NCI-H2107 (cell line): ENCODE measurements around the gene ECSIT.
A peak's percentile ranks its signal among the peaks of the same experiment; 100 is the strongest.
"Not testable (repeated sequence)": the region's sequence is repeated elsewhere in the genome, so short reads cannot be mapped to it uniquely, and the experiment has no call there.

Experiments
- DNase-seq: peaks from one replicate; lab custom pipeline; 2025; lab: John Stamatoyannopoulos, UW

The ECSIT gene, protein sequence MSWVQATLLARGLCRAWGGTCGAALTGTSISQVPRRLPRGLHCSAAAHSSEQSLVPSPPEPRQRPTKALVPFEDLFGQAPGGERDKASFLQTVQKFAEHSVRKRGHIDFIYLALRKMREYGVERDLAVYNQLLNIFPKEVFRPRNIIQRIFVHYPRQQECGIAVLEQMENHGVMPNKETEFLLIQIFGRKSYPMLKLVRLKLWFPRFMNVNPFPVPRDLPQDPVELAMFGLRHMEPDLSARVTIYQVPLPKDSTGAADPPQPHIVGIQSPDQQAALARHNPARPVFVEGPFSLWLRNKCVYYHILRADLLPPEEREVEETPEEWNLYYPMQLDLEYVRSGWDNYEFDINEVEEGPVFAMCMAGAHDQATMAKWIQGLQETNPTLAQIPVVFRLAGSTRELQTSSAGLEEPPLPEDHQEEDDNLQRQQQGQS

DNA sequence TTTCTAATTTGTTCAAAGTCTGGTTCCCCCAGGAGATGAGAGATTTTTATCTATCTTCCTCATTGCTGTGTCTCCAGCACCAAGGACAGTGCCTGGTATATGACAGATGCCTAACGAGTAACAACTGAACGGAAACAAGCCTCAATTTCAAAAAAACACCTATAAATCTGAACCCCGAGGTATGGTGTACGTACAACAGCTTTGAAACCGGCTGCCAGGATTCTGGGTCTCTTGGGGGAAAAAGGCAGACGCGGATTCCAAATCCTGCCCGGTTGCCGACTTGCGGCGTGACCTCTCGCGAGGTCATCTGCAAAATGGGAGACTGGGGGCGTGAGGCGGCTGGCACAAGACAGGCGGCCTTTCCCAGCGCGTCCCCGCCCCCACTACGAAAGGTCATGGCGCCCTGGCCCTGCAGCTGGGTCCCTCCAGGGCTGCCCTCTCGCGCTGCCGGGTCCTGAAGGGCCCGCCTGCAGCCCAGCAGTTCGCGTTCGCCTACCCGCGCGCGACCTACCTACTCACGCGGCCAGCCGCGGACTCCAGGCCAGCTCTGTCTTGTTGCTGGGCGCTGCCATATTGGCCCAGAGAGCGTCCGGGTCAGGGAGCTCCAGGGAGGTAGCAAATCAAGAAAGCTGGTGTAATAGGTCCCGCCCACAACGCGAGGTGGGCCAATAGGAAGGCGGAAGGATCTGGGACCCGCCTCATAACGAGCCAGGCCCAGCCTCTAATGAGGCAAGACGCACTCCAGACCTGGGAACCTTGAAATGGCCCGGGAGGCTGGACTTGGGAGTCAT lies at the start of gene ECSIT:
TSS of gene ECSIT (minus strand) at position 584 of the 791 bp plus-strand sequence. CDS start 9,964 bp downstream, outside the sequence.
- peak; percentile 83 for DNase-seq

DNA sequence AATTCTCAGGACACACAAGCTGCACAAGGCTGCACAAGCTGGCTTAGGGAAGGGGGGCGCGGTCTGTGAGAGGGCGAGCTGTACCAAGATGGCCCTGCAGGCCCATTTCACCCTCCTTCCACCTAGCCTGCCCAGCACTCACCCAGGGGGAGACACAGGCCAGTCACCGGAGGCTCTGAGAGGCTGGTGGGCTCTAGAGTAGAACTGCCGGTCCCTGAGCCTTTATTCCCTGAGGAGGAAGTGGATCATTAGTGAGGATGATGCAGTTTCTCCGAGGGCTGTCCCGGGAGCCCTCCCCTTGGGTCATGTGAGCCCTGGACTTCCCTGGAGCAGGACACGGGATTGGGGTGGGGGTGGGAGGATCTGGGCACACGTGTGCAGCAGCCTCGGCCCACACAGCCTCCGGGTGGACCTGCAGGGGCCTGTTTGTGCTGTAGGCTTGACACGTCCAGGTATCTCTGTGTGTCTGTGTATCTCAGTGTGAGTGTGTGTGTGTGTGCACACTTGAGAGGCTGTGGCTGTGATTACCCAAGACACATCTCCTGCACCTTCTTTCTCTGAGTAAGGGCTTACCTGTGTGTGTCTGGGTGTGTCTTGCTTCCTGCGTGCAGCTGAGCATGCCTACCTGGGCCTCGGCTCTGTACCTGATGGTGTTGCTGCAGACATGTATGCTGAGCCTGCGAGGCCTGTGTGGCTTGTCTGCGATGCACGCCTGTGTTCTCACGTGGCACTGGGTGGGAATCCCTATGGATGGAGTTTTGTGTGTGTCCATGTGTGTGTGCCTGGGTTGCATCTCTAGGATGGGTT lies 48.7 kb upstream of the ECSIT start, which contains the start of gene ACP5:
TSS of gene ACP5 (minus strand) at position 195 of the 807 bp plus-strand sequence. CDS start 328 bp downstream, outside the sequence.
- DNase-seq: no peak

DNA sequence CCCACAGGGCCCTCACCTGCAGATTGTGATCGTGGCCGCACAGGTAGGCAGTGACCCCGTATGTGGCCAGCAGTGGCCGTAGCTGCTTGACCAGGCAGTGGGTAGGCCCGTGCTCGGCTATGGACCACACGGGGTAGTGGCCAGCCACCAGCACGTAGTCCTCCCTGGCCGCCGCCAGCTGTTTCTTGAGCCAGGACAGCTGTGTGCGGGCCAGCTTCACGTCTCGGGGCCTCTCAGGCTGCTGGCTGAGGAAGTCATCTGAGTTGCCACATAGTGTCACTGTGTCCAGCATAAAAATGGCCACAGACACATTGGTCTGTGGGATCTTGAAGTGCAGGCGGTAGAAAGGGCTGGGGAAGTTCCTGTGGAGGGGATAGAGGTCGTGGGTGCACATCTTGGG lies 47.3 kb upstream of the ECSIT start:
- DNase-seq: no peak

DNA sequence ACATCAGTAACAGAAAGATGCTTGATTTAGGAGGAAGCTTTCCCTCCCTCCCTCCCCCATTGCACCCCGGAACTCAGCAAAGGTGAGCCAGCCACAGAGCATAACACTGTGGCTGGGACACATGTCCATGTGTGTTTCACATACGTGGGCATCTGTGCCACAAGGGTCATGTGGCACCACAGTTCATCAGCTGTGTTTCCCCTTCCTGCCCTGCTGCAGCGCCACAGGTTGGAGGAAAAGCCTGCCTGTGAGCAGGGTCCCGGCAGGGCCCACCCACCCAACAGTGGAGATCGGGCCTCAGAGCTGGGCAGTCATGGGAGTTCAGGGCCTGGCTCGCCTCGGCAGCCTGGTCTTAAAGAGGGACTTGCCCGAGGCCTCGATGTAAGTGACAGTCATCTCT lies 45.8 kb upstream of the ECSIT start:
- no peak for DNase-seq

DNA sequence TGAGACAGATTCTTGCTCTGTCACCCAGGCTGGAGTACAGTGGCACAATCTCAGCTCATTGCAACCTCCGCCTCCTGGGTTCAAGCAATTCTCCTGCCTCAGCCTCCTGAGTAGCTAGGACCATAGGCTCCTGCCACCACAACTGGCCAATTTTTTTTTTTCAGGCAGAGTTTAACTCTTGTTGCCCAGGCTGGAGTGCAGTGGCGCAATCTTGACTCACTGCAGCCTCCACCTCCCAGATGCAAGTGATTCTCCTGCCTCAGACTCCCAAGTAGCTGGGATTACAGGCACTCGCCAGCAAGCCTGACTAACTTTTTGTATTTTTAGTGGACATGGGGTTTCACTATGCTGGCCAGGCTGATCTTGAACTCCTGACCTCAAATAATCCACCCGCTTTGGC lies 44.8 kb upstream of the ECSIT start:
- DNase-seq: not testable (repeated sequence)

DNA sequence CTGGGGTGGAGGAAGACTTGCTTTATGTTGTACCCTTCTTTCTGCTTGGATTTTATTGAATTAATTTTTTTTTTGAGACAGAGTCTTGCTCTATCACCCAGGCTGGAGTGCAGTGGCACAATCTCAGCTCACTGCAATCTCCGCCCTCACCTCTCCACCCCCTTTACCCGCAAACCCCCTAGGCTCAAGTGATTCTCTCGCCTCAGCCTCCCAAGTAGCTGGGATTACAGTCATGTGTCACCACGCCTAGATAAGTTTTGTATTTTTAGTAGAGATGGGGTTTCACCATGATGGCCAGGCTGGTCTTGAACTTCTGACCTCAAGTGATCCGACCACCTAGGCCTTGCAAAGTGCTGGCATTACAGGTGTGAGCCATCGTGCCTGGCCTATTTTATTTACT lies 44.4 kb upstream of the ECSIT start:
- not testable (repeated sequence) for DNase-seq

DNA sequence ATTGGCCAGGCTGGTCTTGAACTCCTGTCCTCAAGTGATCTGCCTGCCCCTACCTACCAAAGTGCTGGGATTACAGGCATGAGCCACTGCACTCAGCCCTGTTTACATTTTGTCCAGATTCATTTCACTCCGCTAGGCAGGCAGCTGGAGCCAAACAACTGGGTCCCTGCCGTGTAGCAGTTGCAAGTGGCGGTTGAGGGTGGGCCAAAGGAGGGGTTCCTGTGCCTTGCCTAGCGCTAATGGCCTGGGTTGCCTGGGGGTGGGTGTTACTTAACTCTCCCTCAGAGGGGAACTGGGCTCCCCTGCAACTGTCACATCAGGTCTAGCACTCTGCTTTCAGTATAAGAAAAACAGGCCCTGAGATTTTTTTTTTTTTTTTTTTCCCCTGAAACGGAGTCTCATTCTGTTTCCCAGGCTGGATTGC lies 41.1 kb upstream of the ECSIT start:
- no peak for DNase-seq

DNA sequence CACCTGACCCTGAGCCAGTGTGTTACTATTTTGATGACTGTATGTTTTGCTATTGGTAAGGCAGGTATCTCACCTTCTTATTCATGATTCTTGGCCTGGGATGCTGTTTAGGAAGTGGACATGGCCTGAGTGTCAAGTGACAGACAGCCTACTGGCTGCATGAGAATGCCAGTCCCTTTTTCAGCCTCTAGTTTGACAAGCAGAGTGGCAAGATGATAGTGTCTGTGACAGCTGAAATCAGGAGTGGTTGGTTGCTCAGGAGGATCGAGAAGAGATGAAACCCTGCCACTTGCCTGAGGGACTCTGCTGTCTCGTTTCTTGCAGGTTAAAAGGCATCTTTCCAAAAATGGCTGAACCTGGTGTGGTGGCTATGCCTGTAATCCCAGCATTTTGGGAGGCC lies 37.2 kb upstream of the ECSIT start:
- no peak for DNase-seq

DNA sequence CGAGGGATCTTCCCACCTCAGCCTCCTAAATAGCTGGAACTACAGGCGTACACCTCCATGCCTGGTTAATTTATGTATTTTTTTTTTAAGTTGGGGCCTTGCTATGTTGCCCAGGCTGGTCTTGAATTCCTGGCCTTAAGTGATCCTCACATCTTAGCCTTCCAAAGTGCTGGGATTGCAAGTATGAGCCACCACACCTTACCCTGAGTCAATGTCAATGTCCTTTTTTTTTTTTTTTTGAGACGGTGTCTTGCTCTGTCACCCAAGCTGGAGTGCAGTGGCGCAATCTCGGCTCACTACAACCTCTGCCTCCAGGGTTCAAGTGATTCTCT lies 36.7 kb upstream of the ECSIT start:
- not testable (repeated sequence) for DNase-seq

DNA sequence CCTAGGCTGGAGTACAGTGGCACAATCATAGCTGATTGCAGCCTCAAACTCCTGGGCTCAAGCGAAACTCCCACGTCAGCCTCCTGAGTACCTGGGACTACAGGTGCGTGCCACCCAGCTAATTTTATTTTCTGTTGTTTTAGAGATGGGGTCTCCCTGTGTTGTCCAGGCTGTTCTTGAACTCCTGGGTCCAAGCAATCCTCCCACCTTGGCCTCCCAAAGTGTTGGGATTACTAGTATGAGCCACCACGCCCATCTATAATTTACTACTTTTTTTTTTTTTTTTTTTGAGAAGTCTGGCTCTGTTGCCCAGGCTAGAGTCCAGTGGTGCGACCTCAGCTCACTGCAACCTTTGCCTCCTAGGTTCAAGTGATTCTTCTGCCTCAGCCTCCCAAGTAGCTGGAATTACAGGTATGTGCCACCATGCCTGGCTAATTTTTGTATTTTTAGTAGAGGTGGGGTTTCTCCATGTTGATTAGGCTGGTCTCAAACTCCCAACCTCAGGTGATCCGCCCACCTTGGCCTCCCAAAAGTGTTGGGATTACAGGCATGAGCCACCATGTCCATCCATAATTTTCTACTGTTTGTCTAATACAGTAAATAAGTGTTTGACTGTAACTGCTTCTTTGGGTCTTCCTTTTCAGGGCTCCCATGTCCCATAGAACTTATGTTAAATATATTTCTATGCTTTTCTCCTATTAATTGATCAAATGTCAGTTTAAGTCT lies 35.3 kb upstream of the ECSIT start:
- not testable (repeated sequence) for DNase-seq

DNA sequence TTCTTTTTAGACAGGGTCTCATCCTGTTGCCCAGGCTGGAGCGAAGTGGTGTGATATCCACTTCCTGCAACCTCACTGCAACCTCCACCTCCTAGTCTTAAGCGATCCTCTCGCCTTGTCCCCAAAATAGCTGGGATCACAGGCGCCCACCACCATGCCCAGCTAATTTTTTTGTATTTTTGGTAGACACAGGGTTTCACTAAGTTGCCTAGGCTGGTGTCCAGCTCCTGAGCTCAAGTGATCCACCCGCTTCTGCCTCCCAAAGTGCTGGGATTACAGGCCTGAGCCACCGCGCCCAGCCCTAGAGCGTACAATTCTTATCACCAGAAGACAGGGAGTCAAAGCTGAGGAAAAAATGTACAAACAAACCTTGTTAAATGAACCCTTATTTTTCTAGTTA lies 34.6 kb upstream of the ECSIT start:
- DNase-seq: no peak

DNA sequence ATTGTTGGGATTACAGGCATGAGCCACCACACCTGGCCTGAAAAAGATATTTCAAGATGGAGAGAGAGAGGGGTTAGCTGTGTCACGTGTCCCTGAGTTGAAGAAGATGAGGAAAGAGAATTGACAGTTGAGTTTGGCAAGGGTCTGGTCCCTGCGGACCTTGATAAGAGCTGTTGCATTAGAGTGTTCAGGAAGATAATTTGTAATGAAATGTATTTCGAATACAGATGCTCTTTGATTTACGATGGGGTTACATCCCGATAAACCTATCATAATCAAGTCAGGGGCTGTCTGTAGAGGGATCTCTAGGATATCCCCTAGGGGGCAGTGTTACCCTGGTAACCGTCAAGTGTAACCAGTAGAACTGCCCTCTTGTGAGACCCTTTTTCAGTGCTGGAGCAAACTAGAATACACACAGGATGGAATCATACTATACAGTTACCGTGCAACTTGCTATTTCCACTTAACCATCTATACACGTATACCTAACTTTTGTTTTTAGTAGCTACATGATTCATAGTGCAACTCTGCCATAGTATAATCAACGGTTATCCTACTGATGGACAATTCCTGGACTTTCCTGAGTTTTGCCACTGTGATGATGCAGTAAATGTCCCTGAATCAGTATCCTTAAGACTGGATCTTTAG lies 31.6 kb upstream of the ECSIT start:
- DNase-seq: no peak

DNA sequence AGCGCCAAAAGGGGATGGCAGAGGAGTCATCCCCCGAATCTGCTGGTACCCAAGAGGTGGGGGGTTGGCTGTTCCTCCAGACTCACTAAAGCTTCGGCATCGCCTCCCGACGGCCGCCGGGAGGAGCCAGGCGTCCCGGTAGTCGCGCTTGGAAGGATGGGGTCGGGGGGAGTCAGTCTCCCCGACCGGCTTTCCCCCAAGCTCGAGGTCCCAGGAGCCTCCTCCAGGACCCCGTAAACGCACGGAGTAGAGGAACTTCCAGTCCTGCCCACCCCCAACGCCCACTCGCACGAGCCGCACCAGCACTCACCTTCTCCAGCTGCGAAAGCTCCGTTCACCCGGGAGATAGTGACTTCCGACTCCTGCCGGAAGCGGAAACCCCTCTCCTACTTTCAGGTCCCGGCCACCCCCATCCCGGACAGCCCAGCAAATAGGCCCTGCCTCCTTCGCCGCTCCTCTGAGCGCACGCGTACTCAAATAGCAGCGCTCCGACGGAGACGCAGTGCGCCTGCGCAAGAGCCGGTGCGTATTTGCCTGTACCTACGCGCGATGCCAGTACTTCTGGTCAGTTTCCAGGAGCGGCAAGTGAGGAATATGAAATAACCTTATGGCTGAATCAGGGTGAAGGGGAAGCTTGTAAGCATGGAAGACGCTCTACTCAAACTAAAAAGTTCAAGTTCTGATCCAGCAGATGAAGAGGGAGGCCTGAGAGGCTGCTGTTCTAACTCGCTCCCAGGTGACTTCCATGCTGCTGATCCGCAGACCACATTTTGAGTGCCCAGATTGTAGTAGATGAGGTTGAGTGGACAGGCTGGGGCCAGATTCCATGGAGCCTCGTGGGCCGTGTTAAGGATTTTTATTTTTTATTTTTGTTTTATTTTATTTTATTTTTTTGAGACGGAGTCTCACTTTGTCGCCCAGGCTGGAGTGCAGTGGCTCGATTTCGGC lies 30.2 kb upstream of the ECSIT start, which contains the start of gene ELOF1:
TSS of gene ELOF1 (minus strand) at position 350 of the 948 bp plus-strand sequence. CDS start 4,883 bp downstream, outside the sequence.
- DNase-seq: peak; percentile 92

DNA sequence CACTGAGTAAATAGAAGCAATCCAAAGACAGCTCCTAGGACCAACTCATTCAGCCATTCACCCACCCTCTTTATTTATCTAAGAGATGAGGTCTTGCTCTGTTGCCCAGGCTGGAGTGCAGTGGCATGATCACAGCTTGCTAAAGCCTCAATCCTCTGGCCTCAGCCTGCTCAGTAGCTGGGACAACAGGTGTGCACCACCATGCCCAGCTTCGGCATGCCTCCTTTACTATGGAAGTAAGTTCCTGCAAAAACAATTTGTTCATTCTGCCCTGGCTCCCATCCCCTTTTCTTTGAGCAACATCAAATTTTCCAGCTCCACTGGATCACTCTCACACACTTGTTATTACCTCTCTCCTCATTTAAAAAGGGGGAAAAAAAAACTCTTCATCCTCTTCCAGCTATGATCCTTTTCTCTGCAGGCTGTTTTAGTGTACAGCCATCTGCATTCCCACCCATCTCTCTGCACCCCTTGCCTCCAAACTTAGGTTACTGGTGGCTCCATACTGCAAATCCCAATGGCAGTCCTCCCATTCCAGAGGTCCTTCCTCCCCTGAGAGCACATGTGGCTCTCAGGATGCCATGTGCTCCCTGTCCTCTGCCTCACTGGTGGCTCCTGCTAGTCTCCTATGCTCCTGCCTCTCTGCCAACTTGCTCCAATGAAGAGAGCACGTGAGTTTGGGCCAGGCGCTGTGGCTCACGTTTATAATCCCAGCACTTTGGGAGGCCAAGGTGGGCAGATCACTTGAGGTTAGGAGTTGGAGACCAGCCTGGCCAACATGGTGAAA lies 27.9 kb upstream of the ECSIT start:
- DNase-seq: no peak

DNA sequence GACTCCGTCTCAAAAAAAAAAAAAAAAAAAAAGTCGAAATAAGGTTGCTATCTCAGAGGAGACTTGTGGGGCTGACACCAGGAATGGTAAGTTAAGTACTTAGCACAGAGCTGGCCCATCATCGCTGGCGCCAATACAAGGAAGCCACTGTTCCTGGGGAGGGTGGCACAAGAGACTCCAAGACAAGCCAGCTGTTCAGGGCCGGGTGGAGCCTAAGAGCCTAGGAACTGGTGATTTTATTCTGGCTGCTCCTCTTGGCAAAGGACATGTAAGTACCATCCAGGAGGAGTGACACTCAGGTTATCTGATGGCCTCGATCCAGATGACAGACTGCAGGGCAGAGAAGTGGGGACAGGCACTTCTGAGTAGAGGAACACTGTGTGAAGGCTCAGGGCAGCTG lies 26.3 kb upstream of the ECSIT start:
- DNase-seq: no peak

DNA sequence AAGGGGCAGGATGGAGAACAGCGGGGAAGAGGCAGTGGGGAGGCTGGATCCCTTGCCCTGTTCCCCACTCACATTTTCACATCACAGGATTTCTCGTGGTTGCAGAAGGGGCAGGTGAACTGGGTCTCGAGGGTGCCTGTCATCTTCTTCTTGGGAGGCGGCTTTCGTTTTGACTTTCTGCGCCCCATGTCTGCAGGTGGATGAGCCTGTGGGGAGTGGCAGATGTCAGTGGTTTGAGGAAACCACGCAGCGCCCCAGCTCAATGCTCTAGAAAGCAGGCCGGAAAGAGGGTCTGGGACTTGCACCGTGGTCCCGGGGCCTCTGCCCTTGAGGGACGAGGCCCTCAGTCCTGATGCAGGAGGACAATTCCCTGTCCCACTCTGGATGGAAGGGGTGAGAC lies 25.2 kb upstream of the ECSIT start:
- DNase-seq: no peak

DNA sequence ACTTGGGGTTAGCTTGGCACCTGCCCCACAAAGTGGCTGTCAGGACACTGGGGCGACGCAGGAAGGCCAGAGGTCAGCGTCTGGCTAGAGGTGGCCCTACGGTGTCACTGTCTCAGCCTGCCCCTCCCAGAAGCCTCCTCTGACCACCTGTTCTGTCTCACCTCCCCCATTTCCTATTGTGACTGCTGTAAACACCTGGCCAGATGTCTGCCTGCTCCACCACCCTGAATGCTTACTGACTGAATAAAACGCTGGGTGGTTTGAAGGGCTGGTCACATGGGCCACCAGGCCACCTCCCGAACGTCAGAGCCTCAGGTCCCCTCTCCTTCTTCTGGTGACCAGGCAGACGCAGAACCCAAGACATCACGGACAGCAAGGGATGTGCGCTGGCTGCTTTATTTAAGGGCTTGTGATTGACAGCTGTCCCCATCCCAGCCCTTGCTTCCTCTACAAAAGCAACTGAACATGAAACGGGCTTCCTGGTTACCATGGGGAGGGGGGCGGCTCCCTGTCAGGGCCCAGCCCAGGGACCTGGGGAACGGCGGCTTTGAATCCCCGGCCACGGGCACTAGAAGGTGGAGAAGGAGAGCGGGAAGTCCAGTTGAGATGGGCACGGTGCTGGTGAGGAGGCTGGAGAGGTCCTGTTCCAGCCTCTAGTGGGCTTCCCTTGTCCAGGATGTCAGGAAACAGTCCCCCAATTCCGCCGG lies 23.9 kb upstream of the ECSIT start:
- no peak for DNase-seq

DNA sequence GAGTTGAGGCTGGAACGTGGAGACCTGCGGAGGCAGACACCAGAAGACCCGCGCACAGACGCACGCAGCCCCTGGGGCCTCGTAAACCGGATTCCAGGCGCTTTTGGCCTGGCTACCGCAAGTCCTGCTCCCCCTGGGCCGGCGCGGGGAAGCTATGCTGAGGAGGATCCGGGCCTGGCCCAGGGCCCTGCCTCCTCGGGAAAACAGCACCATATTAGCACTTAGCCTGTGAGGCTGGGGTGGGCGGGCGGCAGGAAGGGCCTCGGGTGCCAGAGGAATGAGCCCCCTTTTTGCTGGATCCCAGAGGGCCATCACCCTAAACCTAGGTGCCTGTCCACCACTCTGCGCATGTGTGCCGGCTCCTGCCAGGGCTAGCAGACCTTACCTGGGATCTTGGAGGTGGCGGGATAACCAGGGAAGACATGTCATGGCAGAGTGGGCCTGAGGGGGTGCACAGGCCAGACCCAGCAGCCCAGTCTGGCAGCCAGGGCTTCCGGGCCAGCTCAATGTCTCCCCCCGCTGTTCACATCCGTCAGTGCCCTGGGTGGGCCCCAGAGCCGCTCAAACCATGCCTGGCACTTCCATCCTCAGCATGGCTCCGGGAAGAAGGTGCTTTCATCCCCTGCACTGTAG lies 22.8 kb upstream of the ECSIT start:
- no peak for DNase-seq
